GM23248 (cell line): ENCODE results near the gene SMIM45.

Experiments used
- DNase-seq: peaks from one replicate; pipeline ENCODE4 v3.0.0-alpha.2; 2015
- H2AFZ ChIP-seq: fragments of 200-600 bp; sonication (generic); 2 replicates; pipeline ENCODE4 v1.6.1; 2016; ENCODE audit warnings: antibody characterized with exemption
- H3F3A ChIP-seq: fragments of 200-600 bp; sonication (generic); 2 replicates; pipeline ENCODE4 v1.6.1; 2016; ENCODE audit warnings: mild to moderate bottlenecking, antibody characterized with exemption, mixed run types; ENCODE audit not compliant: insufficient read depth
- H3K27ac ChIP-seq: fragments of 200-600 bp; sonication (generic); 2 replicates; pipeline ENCODE4 v1.5.1; 2016; ENCODE audit warnings: mild to moderate bottlenecking
- H3K27me3 ChIP-seq: fragments of 200-600 bp; sonication (generic); replicated peaks from 2 replicates; pipeline ENCODE4 v1.6.1; 2016; ENCODE audit warnings: mild to moderate bottlenecking; ENCODE audit not compliant: insufficient read depth
- H3K36me3 ChIP-seq: fragments of 200-600 bp; sonication (generic); 2 replicates; pipeline ENCODE4 v1.6.1; 2016; ENCODE audit warnings: low read depth, mild to moderate bottlenecking
- H3K4me1 ChIP-seq: fragments of 200-600 bp; sonication (generic); 2 replicates; pipeline ENCODE4 v1.6.1; 2016; ENCODE audit warnings: mild to moderate bottlenecking; ENCODE audit not compliant: insufficient read depth
- H3K4me2 ChIP-seq: fragments of 200-600 bp; sonication (generic); one replicate; pipeline ENCODE4 v1.6.1; 2016; ENCODE audit warnings: mild to moderate bottlenecking; ENCODE audit not compliant: unreplicated experiment
- H3K4me3 ChIP-seq: fragments of 200-600 bp; sonication (generic); 2 replicates; pipeline ENCODE4 v1.5.1; 2016; ENCODE audit warnings: mild to moderate bottlenecking
- H3K79me2 ChIP-seq: fragments of 200-600 bp; sonication (generic); 2 replicates; pipeline ENCODE4 v1.6.1; 2016; ENCODE audit warnings: mild to moderate bottlenecking; ENCODE audit not compliant: insufficient read depth
- H3K9ac ChIP-seq: fragments of 200-600 bp; sonication (generic); 2 replicates; pipeline ENCODE4 v1.6.1; 2016; ENCODE audit warnings: mild to moderate bottlenecking
- H3K9me2 ChIP-seq: fragments of 200-600 bp; sonication (generic); 2 replicates; pipeline ENCODE4 v1.6.1; 2016; ENCODE audit warnings: mixed run types, mild to moderate bottlenecking, moderate library complexity; ENCODE audit not compliant: insufficient read depth
- H3K9me3 ChIP-seq: fragments of 200-600 bp; sonication (generic); one replicate; pipeline ENCODE4 v1.6.1; 2017; ENCODE audit warnings: low read depth
- H4K20me1 ChIP-seq: fragments of 200-600 bp; sonication (generic); 2 replicates; pipeline ENCODE4 v1.6.0; 2016; ENCODE audit not compliant: insufficient read depth
- EZH2 ChIP-seq: fragments of 200-600 bp; sonication (generic); IDR thresholded peaks from 2 replicates; pipeline ENCODE4 v1.6.1; 2018; ENCODE audit warnings: antibody characterized with exemption, mild to moderate bottlenecking; ENCODE audit not compliant: insufficient read depth, poor library complexity, severe bottlenecking
- EZH2phosphoT487 ChIP-seq: fragments of 200-600 bp; sonication (generic); IDR thresholded peaks from 2 replicates; pipeline ENCODE4 v1.6.1; 2018; ENCODE audit warnings: antibody characterized with exemption, moderate library complexity, mild to moderate bottlenecking, low read depth; ENCODE audit not compliant: insufficient read depth
- WGBS, 2 experiments: methylation state at CpG; one replicate each; pipeline ENCODE4 v1.1.6; 2015 to 2017; ENCODE audit warnings: low lambda C conversion rate in 2 of 2, low coverage in 1 of 2; ENCODE audit errors: missing lambda C conversion rate in 2 of 2; 5-methylcytosine and 5-hydroxymethylcytosine counted together
- in situ Hi-C: fragments of 300-500 bp; cut with MboI; formaldehyde crosslinking; loops from 2 replicates; pipeline ENCODE4 v1.15.0; 2020

Gene SMIM45

DNA sequence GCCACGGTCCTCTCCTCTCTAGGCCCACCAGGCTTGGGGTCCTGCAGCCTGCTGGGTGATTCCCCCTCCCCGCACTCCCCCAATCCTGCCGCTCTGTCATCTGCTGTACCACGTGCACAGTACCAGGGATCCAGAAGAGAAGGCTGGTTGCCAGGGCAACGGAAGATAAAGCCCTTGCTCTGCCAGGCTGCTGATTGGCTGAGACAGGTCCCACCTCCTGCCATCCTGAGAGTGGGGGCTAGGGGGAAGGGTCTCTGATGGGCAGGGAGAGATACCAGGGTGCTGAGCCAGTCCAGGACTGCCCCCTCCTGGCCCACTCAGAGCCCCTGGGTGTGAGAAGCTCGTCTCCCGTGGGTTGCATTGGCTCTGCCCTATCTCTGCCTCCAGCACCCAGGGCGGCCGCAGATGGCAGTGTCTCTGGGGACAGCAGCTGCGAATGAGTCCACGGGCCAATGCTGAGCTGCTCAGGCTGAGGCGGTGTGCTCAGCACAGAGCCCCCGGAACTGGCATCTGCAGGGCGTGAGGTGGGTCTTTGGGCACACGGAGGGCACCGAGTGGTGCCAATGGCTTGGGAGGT is at the start of gene SMIM45:
Gene SMIM45, plus strand, starts transcription at position 253 of the 577 bp plus-strand sequence.
- H3K4me3 ChIP-seq = no peak within 1 kb of the TSS
- H3K4me2 ChIP-seq = no peak within 1 kb of the TSS
- no peak within 1 kb of the TSS for H2AFZ ChIP-seq
- TF ChIP-seq EZH2phosphoT487 (no peak), EZH2 (no peak)
- H3K4me1 ChIP-seq = no peaks in the 10 kb centered on the region
- DNase-seq = no peak
- H3K36me3 ChIP-seq = no peaks in the 10 kb centered on the region
- H3F3A ChIP-seq = no peaks in the 10 kb centered on the region
- H3K9ac ChIP-seq = no peak within 1 kb of the TSS
- no peaks in the 10 kb centered on the region for H3K9me3 ChIP-seq
- H3K27ac ChIP-seq = no peak within 1 kb of the TSS
- H4K20me1 ChIP-seq = no peaks in the 10 kb centered on the region
- no peaks in the 10 kb centered on the region for H3K9me2 ChIP-seq
- in situ Hi-C loops = no loop called here
- no peaks in the 10 kb centered on the region for H3K27me3 ChIP-seq
- H3K79me2 ChIP-seq = no peaks in the 10 kb centered on the region
- 63 to 67% methylated on average over 16 of the region's 16 CpGs for WGBS, 2 experiments

DNA sequence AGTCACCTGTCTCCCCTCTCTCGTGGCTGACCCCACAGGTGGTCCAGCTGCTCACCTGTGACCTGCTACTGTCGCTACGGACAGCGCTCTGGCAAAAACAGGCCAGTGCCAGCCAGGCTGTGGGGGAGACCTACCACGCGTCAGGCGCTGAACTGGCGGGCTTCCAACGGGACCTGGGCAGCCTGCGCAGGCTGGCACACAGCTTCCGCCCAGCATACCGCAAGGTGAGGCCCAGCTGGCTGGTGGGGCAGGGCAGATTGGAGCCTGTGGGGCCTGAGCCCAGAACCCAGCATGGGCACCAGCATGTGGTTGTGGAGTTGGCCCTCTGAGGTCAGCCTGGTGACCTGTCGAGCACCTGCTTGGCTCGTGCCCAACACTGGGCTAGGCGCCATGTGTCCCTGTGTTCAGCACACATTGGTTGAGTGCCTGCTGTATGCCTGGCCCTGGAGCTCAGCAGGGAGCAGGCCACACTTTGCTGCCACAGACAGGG is 49.0 kb upstream of the SMIM45 start:
- no peaks in the 10 kb centered on the region for H3K4me1 ChIP-seq
- no peaks in the 10 kb centered on the region for H3K9me3 ChIP-seq
- H3K9me2 ChIP-seq = no peaks in the 10 kb centered on the region
- 88 to 90% methylated on average over 13 to 15 of the region's 15 CpGs for WGBS, 2 experiments
- no peaks in the 10 kb centered on the region for H3F3A ChIP-seq
- no peak overlapping the region for H3K4me2 ChIP-seq
- H3K36me3 ChIP-seq = peaks cover 5% of the 10 kb centered on the region; the same call in 1 of the 2 replicates
- no peak overlapping the region for H3K27ac ChIP-seq
- no peak overlapping the region for H2AFZ ChIP-seq
- H3K4me3 ChIP-seq = no peak overlapping the region
- H4K20me1 ChIP-seq = no peaks in the 10 kb centered on the region
- DNase-seq = no peak
- H3K9ac ChIP-seq = no peak overlapping the region
- in situ Hi-C loops = no loop called here
- no peaks in the 10 kb centered on the region for H3K79me2 ChIP-seq
- no peak for TF ChIP-seq EZH2
- no peak for TF ChIP-seq EZH2phosphoT487
- no peaks in the 10 kb centered on the region for H3K27me3 ChIP-seq

DNA sequence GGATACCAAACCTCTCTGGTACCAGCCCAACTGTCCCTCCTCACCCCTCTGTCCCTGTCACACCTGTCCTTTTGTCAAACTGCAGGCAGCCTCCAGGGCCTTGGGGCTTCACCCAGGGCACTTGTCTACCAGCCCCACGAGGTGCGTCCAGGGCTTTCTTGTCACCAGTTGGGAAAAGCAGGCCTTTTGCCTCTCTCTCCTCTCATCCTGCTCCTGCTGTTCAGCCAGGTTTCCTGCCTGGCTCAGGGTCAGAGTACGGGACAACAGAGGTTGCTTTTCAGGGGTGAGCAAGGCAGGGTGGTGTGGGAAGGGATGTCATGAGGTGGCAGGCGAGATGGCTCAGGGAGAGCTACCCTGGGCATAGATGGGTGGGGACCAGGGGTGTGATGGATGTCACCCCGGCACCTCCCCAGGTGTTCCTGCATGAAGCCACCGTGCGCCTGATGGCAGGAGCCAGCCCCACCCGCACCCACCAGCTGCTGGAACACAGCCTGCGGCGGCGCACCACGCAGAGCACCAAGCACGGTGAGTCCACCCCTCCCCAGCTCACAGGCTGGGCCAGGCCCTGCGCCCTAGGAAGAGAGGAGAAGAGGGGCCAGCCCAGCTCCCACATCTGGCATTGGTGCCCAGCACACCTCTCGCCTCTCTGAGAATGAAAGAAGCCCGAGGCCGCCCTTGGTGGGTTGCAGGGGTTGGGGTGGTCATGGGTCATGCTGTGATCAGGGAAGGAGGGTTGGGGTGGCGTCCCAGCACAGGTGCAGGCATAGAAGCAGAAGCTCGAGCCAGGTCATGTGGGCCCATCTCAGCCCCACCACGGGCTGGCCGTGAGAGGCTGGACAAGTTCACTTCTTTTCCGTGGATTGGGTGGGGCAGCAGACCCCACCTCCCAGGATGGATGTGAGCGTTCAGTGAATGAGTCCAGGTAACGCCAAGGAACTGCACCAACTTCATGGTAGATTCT is 47.2 kb upstream of the SMIM45 start:
- Histone ChIP-seq H2AFZ (no peak overlapping the region), H3F3A (no peaks in the 10 kb centered on the region), H3K9me3 (no peaks in the 10 kb centered on the region), H3K4me3 (no peak overlapping the region), H3K27ac (no peak overlapping the region), H4K20me1 (no peaks in the 10 kb centered on the region), H3K27me3 (no peaks in the 10 kb centered on the region), H3K36me3 (peaks cover 2% of the 10 kb centered on the region; the same call in 1 of the 2 replicates), H3K9ac (no peak overlapping the region), H3K79me2 (no peaks in the 10 kb centered on the region), H3K4me1 (no peaks in the 10 kb centered on the region), H3K4me2 (no peak overlapping the region), H3K9me2 (no peaks in the 10 kb centered on the region)
- in situ Hi-C loops = no loop called here
- no peak for DNase-seq
- 96 to 98% methylated on average over 21 to 24 of the region's 24 CpGs for whole genome bisulfite sequencing, 2 experiments
- TF ChIP-seq EZH2 (no peak), EZH2phosphoT487 (no peak)

DNA sequence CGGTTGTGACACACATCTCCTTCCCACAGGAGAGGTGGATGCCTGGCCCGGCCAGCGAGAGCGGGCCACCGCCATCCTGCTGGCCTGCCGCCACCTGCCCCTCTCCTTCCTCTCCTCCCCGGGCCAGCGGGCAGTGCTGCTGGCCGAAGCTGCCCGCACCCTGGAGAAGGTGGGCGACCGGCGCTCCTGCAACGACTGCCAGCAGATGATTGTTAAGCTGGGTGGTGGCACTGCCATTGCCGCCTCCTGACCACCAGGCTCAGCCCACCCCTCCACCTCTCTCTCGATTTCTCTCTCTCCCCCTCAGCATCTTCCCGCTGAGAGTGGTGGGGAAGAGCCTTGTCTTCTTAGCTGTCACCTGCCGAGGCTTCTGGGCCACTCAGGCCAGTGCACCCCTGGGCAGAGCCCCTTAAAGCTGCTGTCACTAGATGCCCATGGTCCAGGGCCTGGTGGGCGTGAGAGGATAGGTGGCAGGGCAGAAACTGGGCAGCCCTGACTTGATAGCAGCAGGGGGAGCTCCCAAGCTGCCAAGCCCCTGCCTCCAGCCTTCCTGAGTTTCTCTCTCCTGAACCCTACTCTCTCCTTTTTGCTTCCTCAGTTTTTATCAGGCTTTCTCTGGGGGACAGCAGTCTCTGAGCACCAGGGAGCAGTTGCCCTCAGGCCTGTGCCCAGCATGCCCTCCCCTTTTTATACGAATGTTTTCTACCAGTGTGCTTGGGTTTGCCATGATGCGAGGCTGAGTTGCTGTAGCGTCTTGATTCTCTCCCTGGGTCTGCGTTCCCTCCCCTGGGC is 46.3 kb upstream of the SMIM45 start:
- in situ Hi-C loops = no loop called here

More for the DNA sequence above, 46.3 kb upstream of the SMIM45 start:
- no peak for DNase-seq
- no peaks in the 10 kb centered on the region for H3K36me3 ChIP-seq
- H3K27me3 ChIP-seq = peaks cover 4% of the 10 kb centered on the region
- H3K79me2 ChIP-seq = no peaks in the 10 kb centered on the region
- TF ChIP-seq EZH2phosphoT487 = no peak
- TF ChIP-seq EZH2 = no peak
- H4K20me1 ChIP-seq = no peaks in the 10 kb centered on the region
- no peaks in the 10 kb centered on the region for H3K9me3 ChIP-seq
- no peaks in the 10 kb centered on the region for H3K9me2 ChIP-seq
- H2AFZ ChIP-seq = no peak overlapping the region
- H3K9ac ChIP-seq = no peak overlapping the region
- no peak overlapping the region for H3K4me3 ChIP-seq
- no peaks in the 10 kb centered on the region for H3F3A ChIP-seq
- H3K27ac ChIP-seq = no peak overlapping the region
- 94 to 96% methylated on average over 23 of the region's 23 CpGs for WGBS, 2 experiments
- H3K4me2 ChIP-seq = no peak overlapping the region
- H3K4me1 ChIP-seq = no peaks in the 10 kb centered on the region
